Ishikawa (cell line): ENCODE results near the gene ERICH3.

Experiments
- CEBPB ChIP-seq: IDR thresholded peaks from 2 replicates; pipeline ENCODE4 v1.6.1; 2012
- CREB1 ChIP-seq: IDR thresholded peaks from 2 replicates; pipeline ENCODE4 v1.6.1; 2012; ENCODE audit warnings: low read depth
- EGR1 ChIP-seq: IDR thresholded peaks from 2 replicates; pipeline ENCODE4 v1.6.1; 2012
- EP300 ChIP-seq: IDR thresholded peaks from 2 replicates; pipeline ENCODE4 v1.6.1; 2012; ENCODE audit warnings: borderline replicate concordance
- FOXM1 ChIP-seq: IDR thresholded peaks from 2 replicates; pipeline ENCODE4 v1.6.1; 2012; ENCODE audit warnings: low read depth, borderline replicate concordance
- MAX ChIP-seq: IDR thresholded peaks from 2 replicates; pipeline ENCODE4 v1.6.1; 2012
- NFIC ChIP-seq: IDR thresholded peaks from 2 replicates; pipeline ENCODE4 v1.6.1; 2012
- RAD21 ChIP-seq: IDR thresholded peaks from 2 replicates; pipeline ENCODE4 v1.6.1; 2012; ENCODE audit warnings: low read depth
- REST ChIP-seq: IDR thresholded peaks from 2 replicates; pipeline ENCODE4 v1.6.1; 2012; ENCODE audit warnings: low read depth, mild to moderate bottlenecking
- TAF1 ChIP-seq: IDR thresholded peaks from 2 replicates; pipeline ENCODE4 v1.6.1; 2012; ENCODE audit warnings: low read depth, mild to moderate bottlenecking
- TCF12 ChIP-seq: IDR thresholded peaks from 2 replicates; pipeline ENCODE4 v1.6.1; 2012; ENCODE audit warnings: low read depth
- USF1 ChIP-seq: IDR thresholded peaks from 2 replicates; pipeline ENCODE4 v1.6.1; 2012
- YY1 ChIP-seq: IDR thresholded peaks from 2 replicates; pipeline ENCODE4 v1.6.1; 2012; ENCODE audit warnings: low read depth

- TF ChIP-seq MAX (no peak), EP300 (no peak), CEBPB (no peak), USF1 (no peak), EGR1 (no peak), CREB1 (no peak), TAF1 (no peak), RAD21 (no peak), YY1 (no peak), TCF12 (no peak), REST (no peak), NFIC (no peak), FOXM1 (no peak)
Measured at GRCh38 chr1:74586253-74586897, 87.2 kb downstream of the ERICH3 start.
